ENCODE measurements around the gene AGO3.
"Not testable (repeated sequence)": the region's sequence is repeated elsewhere in the genome, so short reads cannot be mapped to it uniquely, and the experiment has no call there.

Gene AGO3

GRCh38 chr1:36014722-36015220 lies 83.9 kb downstream of the AGO3 start:
- DNase-seq: no peak

DNA sequence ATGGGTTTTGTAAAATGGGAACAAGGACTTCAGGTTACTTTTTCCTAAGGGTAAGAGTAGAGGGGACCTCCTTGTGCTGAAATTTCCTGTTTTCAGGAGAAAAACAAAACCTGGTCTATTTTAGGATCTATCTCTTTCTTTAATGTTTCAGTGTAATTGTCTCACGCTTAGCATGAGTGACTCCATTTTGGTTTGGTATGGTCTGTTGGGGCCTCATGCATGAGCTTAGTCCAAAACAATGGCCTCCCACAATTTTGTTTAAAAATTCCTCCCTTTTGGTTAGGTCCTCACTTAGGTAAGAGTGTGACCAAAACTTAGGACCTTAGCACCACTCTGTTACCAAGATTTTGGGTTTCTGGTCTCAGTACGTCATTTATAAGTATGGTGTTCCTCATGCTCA lies 85.8 kb downstream of the AGO3 start:
- DNase-seq: no peak

DNA sequence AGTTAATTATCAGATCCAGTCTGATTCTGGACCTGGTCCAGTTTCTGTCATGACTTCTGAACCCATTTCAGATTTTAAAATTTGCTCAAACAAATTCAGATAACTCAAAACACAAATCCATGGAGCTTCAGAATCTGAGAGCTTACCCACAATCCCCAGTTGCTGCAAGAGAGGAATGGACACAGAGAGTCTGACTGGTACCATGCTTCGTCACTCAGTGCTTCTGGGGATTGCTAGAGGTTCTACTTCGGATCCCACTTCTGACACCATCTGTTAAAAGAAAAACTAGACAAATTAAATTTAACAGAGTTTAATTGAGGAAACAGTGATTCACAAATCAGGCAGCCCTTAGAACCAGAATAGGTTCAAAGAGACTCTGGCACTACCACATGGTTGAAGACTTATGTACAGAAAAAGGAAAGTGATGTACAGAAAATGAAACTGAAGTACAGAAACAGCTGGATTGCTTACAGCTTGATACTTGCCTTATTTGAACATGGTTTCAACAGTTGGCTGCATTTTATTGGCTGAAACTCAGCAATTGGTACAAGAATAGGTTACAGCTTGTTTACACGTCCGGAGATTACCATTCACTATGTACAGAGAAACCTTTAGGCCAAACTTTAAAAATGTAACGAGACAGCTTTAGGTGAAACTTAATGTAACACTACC lies 92.3 kb downstream of the AGO3 start:
- no peak for DNase-seq

- DNase-seq: not testable (repeated sequence)
These were observed 93.1 kb downstream of the AGO3 start for GRCh38 chr1:36024024-36024423.

- no peak for DNase-seq
These were observed 93.9 kb downstream of the AGO3 start for GRCh38 chr1:36024847-36025246.

GRCh38 chr1:36027766-36028165 lies 96.9 kb downstream of the AGO3 start:
- DNase-seq: no peak

DNA sequence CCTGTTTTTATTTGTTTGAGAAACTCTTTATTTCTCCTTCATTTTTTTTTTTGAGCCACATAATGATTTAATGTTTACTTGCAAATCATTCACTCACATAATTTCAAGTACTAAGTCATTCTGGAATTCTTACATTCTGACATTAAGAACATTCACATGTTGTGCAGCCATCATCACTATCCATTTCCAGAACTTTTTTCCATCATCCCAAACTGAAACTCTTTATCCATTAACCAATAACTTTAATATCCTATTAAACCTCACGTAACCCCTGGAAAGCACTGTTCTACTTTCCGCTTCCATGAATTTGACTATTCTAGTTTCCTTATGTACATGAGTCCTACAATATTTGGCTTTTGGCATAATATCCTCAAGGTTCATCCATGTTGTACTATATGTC lies 100.5 kb downstream of the AGO3 start:
- DNase-seq: no peak

GRCh38 chr1:36034692-36035091 lies 103.8 kb downstream of the AGO3 start:
- DNase-seq: no peak

DNA sequence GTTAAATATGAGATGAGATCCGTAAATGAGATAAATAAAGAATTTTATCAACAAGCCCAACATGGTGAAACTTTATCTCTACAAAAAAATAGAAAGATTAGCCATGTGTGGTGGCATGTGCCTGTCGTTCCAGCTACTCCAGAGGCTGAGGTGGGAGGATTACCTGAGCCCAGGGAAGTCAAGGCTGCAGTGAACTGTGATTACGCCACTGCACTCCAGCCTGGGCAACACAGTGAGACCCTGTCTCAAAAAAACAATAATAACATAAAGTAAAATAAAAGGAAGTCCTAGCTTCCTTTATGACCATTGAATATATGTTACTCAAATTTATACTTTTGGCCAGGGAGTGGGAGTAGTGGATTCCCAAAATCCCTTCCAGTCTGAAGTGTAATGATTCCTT lies 104.2 kb downstream of the AGO3 start:
- no peak for DNase-seq

DNA sequence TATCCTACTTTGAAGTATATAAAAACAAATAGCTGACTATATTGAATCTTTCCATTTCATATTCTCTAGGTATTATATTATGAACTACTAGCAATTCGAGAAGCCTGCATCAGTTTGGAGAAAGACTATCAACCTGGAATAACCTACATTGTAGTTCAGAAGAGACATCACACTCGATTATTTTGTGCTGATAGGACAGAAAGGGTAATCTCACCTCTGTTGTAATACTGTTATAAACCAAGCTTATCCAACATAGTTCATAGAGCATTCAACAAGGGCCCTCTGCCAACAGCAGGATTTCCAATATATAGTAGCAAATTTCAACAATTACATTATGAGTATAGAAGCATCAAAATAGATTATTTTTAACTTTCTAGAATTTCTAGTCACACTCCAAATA lies 109.3 kb downstream of the AGO3 start:
- no peak for DNase-seq

DNA sequence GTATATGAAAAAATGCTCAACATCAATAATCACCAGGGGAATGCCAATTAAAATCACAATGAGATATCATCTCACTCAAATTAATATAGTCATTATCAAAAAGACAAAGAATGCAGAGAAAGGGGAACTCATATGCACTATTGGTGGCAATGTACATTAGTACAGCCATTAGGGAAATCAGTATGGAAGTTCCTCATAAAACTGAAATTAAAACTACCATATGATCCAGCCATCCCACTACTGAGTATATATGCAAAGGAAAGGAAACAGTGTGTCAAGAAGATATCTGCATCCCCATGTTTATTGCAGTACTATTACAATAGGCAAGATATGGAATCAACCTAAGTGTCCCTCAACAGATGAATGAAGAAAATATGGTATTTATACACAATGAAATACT lies 120.9 kb downstream of the AGO3 start:
- no peak for DNase-seq

DNA sequence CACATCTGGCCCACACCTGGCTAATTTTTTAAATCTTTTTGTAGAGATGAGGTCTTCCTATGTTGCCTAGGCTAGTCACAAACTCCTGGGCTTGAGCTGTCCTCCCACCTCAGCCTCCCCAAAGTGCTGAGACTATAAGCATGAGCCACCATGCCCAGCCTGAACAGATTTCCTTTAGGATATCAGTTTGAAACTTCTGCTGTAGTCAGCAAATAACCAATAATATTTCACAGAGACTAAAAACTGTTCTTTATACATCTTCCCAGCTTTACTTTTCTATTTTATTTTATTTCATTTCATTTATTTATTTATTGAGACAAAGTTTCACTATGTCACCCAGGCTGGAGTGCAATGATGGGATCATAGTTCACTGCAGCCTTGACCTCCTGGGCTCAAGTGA lies 123.1 kb downstream of the AGO3 start:
- no peak for DNase-seq

GRCh38 chr1:36055706-36056105 lies 124.8 kb downstream of the AGO3 start:
- DNase-seq: no peak

- DNase-seq: no peak
These were observed 131.4 kb downstream of the AGO3 start for GRCh38 chr1:36062315-36062714.

DNA sequence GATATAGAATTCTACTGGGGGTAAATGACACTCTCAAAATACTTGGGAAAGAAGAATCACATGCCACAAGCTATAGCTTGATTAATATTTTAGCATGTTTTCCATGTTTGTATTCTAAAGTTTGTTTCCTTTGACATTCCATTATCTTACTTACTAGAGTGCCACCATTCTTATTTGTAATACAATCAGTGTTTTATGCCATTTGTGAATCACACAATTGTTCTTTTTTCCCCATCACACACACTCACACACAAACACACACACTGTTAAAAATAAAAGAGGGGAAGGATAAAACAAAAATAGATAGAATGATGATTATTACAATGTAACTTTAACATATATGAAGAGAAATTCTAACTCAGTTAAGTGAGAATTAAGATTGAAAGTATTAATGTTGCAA lies 137.0 kb downstream of the AGO3 start:
- DNase-seq: no peak

DNA sequence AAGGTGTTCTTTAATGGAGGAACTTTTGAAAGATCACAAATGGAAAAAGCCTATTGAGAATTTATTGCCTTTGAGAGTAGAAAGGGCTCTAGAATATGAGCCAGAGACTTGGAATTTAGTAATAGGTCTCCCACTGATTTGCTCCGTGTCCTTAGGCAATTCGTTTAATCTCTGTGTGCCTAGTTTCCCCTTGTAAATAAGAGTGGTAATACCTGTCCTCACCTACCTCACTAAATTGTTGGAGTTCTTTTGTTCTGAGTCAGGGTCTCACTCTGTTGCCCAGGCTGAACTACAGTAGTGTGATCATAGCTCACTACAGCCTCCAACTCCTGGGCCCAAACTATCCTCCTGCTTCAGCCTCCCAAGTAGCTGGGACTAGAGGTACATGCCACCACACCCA lies 138.0 kb downstream of the AGO3 start:
- DNase-seq: no peak

DNA sequence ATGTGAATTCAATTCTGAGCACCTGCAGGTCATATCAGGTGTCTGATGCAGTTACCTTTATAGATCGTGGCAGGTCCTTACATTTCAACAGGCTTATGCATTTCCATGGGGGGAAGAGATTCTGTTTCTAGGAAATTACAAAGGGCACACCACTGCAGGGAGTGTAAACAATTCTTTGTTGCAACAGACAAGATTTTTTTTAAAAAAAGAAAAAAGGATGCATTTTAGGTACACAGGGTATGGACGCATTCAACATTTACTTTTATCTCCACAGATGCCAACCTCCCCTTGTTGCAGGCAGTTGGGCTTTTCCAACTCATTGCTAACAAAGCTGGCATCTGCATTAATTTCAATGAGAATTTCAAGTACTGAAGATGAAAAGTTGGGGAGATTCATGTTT lies 139.4 kb downstream of the AGO3 start:
- no peak for DNase-seq

DNA sequence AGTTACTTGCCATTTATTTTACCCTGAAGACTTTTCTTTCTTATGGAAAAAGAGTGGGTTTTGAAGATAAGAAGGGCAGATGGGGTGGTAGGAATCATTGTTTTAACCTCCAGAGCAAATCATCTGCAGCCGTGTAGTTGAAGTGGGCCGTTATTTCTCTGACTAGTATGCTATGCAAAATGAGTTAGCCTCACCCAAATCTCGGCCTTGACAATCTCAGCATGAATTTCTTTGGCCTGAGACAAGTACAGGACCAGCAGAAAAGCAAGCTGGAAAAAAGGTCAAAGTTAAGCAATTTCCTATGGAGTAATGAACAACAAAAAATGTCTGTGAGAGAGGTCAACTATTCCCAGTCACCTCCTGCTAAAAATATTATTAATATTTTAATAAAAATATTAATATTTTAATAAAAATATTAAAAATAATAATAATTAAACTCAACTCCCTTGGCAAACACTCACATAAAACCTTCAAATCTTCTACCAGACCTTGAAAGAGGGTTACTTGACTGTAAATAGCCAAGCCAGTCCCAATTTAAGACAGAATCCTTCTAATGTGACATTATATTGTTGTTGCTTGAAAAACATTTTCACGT lies 146.2 kb downstream of the AGO3 start:
- DNase-seq: no peak

DNA sequence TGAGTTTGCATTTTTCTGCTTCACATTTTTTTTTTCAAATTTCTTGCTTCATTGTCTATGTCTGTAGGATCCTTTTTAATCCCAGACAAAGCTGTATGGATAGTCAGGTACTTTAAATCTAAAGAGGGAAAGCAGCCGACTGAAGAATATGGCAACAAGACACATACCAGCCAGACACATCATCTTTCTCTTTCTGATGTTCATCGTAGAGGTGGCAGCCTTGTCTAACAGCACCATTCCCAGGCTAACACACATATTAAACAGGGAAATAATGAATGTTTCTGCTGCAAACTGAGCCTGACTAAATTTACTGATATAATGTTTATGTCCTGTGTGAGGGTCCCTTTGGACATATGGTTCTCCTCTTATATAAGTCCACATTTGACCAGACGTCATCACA lies 149.3 kb downstream of the AGO3 start:
- DNase-seq: no peak

DNA sequence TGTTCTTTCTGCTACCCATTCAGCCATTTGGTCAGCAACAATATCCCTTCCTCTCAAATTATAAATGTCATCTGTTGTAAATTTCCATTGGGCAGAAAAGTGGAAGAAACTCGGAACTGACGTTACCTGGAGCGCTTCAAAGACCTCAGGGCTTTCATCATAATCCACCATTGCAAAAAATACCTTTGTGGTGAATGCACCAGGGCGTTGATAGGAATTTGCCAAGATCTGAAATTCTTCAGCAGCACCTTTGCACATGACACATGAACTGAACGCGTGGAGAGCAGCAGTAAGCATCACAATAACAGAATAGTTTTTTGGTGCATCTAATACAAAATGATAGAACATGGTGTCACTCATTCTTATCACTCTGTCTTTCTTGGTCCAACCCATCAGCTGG lies 149.9 kb downstream of the AGO3 start:
- DNase-seq: no peak

DNA sequence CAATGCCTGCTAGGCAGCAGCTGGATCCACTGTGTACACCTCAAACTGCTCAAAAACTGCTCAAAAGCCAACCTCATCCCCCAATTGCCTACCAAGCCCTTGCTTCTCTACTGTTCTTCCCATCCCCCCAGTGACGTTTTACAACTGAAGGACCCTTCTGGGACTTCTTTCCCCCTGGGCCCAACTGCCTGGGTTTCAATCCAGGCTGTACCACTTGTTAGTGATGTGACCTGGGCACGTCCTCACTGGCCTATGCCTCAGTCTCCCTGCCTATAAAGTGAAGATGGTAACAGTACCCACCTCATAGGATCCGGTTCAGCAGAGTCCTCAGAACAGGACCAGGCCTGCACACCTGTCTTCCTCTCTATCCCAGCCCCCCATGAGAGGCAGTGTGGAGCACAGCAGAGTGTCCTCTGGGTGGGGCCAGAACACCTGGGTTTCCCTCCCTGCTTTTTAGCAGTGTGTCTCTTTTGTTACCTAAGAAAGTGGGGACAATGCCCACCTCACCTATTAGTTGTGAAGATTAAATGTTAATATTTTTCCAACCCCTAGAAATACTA lies 151.1 kb downstream of the AGO3 start:
- DNase-seq: no peak

DNA sequence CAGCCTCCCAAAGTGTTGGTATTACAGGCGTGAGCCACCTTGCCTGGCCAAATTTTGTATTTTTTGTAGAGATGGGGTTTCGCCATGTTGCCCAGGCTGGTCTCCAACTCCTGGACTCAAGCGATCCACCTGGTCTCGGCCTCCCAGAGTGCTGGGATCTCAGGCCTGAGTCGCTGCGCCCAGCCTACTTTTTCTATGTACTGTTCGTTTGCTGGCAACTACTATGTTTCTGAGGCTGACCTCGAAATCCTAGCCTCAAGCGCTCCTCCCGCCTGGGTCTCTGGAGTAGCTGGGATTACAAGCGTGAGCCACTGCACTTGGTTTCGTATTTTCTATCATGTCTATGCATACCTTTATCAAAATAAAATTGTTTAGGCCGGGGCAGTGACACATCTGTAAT lies 152.3 kb downstream of the AGO3 start:
- no peak for DNase-seq

- DNase-seq: no peak
These were observed 153.0 kb downstream of the AGO3 start, which contains the start of gene TEKT2 for GRCh38 chr1:36083635-36084496. Gene TEKT2 (plus strand): TSS chr1:36084094. CDS start chr1:36084922, 828 bp downstream.

All from activated naive CD4-positive, alpha-beta T cell treated with anti-CD3 and anti-CD28 coated beads, Interleukin-2, amount 50 U/mL, for 16 hours (primary cell).